HG03135 (cell line): Measurements from ENCODE around the gene PCDH19.

Experiments used
- ATAC-seq: cut with Tn5 transposase; IDR thresholded peaks from one replicate; pipeline ENCODE4 v1.9.1; 2021; ENCODE audit warnings: mild to moderate bottlenecking, moderate library complexity; ENCODE audit not compliant: unreplicated experiment

Gene PCDH19

DNA sequence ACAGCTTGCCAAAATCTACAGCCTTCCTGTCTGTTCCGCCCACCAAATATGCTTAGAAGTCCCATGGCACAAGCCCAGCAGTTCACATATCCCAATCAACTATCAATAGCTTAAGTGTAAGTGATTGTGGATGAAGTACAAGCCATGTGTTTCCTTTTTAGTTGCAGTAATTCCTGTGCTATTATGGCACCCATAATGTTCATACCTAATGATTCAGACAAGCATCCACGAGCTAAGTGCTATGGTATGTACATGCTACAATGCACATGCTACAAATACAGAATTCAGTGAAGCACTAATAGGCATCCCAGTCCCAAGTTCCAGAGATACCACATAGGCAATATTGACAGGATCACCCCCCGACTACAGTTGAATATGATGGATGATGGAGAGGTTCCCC, 94.5 kb downstream of the PCDH19 start:
- ATAC-seq, result no peak

- no peak for ATAC-seq
These were observed 110.5 kb downstream of the PCDH19 start for GRCh38 chrX:100299559-100299958.

DNA sequence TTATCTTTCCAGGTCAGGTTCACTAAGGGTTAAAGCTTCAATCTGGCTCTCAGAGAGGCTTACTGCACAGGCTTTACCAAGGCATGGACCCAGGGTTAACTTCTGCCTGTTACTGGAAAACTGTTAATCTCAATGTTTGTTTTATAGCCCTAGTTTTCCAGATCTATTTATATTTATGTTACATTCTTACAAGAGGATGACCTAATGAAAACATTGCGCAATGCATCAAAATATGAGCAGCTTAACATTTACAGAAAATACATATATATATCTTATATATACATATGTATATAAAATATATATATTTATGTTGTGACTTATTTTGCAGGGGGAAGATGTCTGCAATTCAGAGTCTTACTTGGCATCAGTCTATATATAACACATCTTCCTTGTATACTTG, 112.3 kb downstream of the PCDH19 start:
- no peak for ATAC-seq

GRCh38 chrX:100296183-100296753, 113.8 kb downstream of the PCDH19 start:
- no peak for ATAC-seq

GRCh38 chrX:100294965-100295364, 115.1 kb downstream of the PCDH19 start:
- ATAC-seq, result no peak

- ATAC-seq, result no peak
These were observed 121.0 kb downstream of the PCDH19 start for GRCh38 chrX:100289066-100289558.

DNA sequence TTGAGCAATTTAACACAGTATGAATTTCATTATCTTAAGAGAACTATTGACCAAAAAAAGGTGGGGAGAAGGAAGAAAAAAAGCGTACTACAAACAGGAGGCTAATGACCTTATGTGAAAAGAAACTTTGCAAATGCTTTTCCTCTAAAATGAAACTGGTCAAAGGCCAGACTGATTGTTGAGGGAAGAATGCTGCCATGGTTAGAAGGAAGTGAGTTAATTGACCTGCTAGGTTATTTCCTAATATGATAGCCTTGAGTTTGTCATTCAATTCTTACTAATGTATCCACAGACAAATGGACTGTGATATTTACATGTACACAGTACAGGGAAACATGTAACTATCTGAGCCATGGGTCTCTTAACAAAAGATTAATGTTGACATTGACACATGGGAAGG, 132.8 kb downstream of the PCDH19 start:
- ATAC-seq, result no peak

DNA sequence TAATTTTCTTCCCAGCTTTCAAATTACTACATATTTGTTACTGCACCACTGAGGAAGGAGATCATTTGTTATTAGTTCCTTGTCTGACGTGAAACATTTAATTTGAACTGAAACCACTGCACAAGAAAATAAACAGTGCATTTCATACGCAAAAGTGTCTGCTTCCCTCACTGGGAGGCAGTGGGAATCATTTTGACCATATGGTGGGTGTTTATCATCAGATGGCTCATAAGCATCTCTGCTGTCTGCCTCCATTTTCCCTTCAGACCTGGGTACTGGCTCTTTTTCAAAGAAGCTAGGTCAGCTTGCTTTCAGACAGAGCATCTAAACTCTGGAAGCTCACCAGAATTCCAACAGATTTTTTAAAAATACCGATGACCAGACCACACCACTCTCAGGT, 135.2 kb downstream of the PCDH19 start:
- no peak for ATAC-seq

DNA sequence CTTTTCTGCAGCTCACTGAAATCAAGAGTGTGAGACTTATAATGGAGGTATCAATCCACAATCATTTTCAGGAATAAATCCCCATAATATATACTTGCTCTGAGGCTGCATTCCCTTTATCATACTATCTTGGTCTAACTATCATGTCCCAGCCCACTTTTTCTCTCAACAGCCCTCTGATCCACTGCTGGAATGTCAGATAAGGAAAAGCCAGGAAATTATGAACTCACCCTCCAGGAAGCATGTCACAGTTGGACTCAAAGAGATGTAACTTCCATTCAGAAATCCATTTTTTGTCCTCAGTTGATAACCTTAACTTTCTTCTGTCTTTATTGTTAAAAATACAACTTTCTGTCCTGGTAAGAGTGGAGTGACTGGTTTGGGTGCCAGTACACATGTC, 144.9 kb downstream of the PCDH19 start:
- ATAC-seq, result no peak

- ATAC-seq, result no peak
These were observed 145.9 kb downstream of the PCDH19 start for GRCh38 chrX:100264200-100264599.

GRCh38 chrX:100263650-100264049, 146.4 kb downstream of the PCDH19 start:
- no peak for ATAC-seq

DNA sequence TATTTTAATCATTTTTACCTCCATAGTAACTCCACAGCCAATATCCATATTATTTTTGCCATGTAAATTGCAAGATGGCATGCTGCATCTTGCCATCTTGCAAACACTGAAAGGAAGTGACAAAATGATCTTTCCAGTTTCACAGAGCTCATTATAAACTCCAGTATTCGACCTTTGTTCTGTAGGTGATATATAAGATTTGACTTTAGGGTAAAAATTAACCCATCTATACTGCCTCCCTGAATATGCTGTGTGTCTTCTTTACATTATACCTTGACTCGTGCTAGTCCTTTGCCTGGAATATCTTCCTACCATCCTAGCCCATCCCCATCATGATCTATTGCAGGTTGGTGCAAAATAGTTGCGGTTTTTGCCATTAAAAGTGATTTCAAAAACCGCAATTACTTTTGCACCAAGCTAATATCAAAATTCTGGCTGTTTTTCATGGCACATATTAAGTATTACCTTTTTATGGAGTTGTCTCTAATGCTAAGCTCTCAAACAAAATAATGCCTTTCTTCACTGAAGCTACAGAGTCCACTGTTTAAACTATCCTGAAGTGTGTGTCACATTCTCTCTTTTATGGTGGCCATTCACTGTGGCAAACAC, 161.1 kb downstream of the PCDH19 start:
- no peak for ATAC-seq

- ATAC-seq, result no peak
These were observed 162.2 kb downstream of the PCDH19 start for GRCh38 chrX:100247826-100248225.

- ATAC-seq, result no peak
These were observed 165.4 kb downstream of the PCDH19 start for GRCh38 chrX:100244681-100245080.
